Heart left ventricle (tissue), 16 donors: Measurements from ENCODE around the gene ERGIC1. TPM values are rescaled to one million over a fixed set of nuclear protein-coding genes. Genes with fewer than 3 reads are reported as not detected.

Source experiments
- ATAC-seq, 4 donors: fragments of 200-7000 bp; cut with Tn5 transposase; one replicate each; pipeline ENCODE4 v1.9.1; 2020 to 2022; ENCODE audit warnings: moderate library complexity in 4 of 4, mild to moderate bottlenecking in 3 of 4, moderate number of reproducible peaks in 1 of 4
- DNase-seq, 5 donors: peaks; one replicate each; pipeline ENCODE4 v3.0.0-alpha.2; 2020
- H3K27ac ChIP-seq, 12 donors: fragments of 200-600 bp; sonication (generic) in 4 of 12; one replicate each; pipeline versions ENCODE4 v1.5.0 to v1.8.0; 2016 to 2022; ENCODE audit warnings: mild to moderate bottlenecking in 2 of 12
- H3K27me3 ChIP-seq, 9 donors: fragments of 200-600 bp; sonication (generic) in 2 of 9; one replicate each; pipeline versions ENCODE4 v1.5.1 to v1.8.0; 2016 to 2022; ENCODE audit warnings: mild to moderate bottlenecking in 3 of 9
- H3K36me3 ChIP-seq, 9 donors: fragments of 200-600 bp; sonication (generic) in 2 of 9; one replicate each; pipeline versions ENCODE4 v1.5.0 to v1.8.0; 2018 to 2022; ENCODE audit warnings: mild to moderate bottlenecking in 2 of 9
- H3K4me1 ChIP-seq, 12 donors: fragments of 200-600 bp; sonication (generic) in 4 of 12; one replicate each; pipeline versions ENCODE4 v1.5.0 to v1.8.0; 2016 to 2022; ENCODE audit warnings: mild to moderate bottlenecking in 3 of 12
- H3K4me3 ChIP-seq, 12 donors: fragments of 200-600 bp; sonication (generic) in 4 of 12; one replicate each; pipeline versions ENCODE4 v1.5.0 to v1.8.0; 2017 to 2022; ENCODE audit warnings: mild to moderate bottlenecking in 9 of 12, moderate library complexity in 4 of 12
- H3K9me3 ChIP-seq, 12 donors: fragments of 200-600 bp; sonication (generic) in 4 of 12; one replicate each; pipeline versions ENCODE4 v1.5.0 to v1.8.0; 2016 to 2022; ENCODE audit warnings: mild to moderate bottlenecking in 1 of 12
- POLR2A ChIP-seq, 2 donors: fragments of 450-650 bp; IDR thresholded peaks; one replicate each; pipeline ENCODE4 v1.6.1; 2017; ENCODE audit warnings: antibody characterized with exemption in 2 of 2, mild to moderate bottlenecking in 2 of 2, moderate library complexity in 2 of 2
- WGBS, 4 donors: extraction: QIAGEN DNeasy Blood & Tissue Kit in 2 of 4; methylation state at CpG; one replicate each; pipeline versions ENCODE4 v1.1.5 to v1.1.7; 2013 to 2018; 5-methylcytosine and 5-hydroxymethylcytosine counted together
- intact Hi-C, 10 donors: fragments of 100-400 bp; cut with DNase I; formaldehyde crosslinking; loops; one replicate each; pipeline versions ENCODE4 v1.11.1 to v1.14.2; 2022
- polyA plus RNA-seq, 2 donors: library from polyadenylated mRNA; stranded (reverse); fragments of 200-250 nt; gene quantifications; one replicate each; pipeline ENCODE4 v1.2.3, GENCODE V29; 2013
- total RNA-seq, 9 donors: library from RNA; depleted of rRNA in 2 of 9; stranded (reverse); fragments of >200 nt in 2 of 9; fragmentation: NEBNext Ultra II Directional in 3 of 9; extraction: Animal tissue kit (Norgen Biotek cat#: 25700) in 3 of 9; gene quantifications; one replicate each; pipeline versions ENCODE4 v1.1.0 to v1.2.4, GENCODE V29; 2016 to 2023
- TF ChIP-seq, protein P1 (sequence below), 12 donors: fragments of 200-600 bp; sonication (generic) in 4 of 12; IDR thresholded peaks; one replicate each; pipeline versions ENCODE4 v1.5.0 to v1.8.0; 2018 to 2022; ENCODE audit warnings: antibody characterized with exemption in 12 of 12, mild to moderate bottlenecking in 5 of 12
- donor health status: ischemic (EF 13 %, LVEDD 7.1; RV severe dilation, severe dysfunction).
- donor health status: healthy with polysubstance abuse.
- donor health status: DM: no; HTN: yes; CAD: no.
- donor health status: DM: no; HTN: no; CAD: no.
- donor health status: ischemic (EF 25% LVEDD 6.9; RV normal size, moderate dysfunction).
- donor health status: ischemic (EF 25% LVEDD 5.7; RV mildly dilated, moderate dysfunction).
- donor health status: healthy.
- donor health status: DM: yes; HTN: yes; CAD: no.
- donor health status: ischemic (EF 35%, LVEDD 5.7; RV mildly dilated, moderate dysfunction).
- donor health status: nonischemic (EF 11% LVEDD 7.7; RV severe dilation, severe dysfunction).
- donor health status: DM: yes; HTN: yes; CAD: no.
- donor health status: PGD.
- donor health status: ischemic (EF 29% LVEDD 5.4; RV normal size, mild dysfunction).
- donor health status: nonischemic (EF 23%, LVEDD 6.1; RV moderate dilation, normal function).

Gene ERGIC1
- total and polyA plus RNA-seq, 11 donors, result 66.6 to 115 (median 84.9) TPM

DNA sequence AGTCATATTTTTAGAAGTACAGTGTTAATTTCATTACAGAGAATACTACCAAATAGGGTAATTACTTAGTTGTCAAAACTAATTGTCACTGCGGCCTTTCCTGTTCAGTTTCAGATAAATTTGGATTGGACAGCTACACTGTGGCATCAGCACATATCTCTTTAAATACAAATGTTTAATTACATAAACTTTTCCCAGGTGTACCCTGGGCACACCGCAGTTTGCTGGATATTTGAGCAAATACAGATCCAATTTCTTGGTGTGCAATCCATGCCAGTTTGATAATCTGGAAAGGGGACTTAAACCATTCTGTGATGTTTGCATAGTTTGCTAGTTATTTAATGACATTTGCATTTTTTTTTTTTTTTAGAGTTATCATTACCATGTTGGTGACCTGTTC is 160.4 kb downstream of the ERGIC1 start:
- Histone ChIP-seq H3K4me1 (peaks cover 0 to 12% (median under 1%) of the 10 kb centered on the region in 12 donors), H3K9me3 (no peaks in the 10 kb centered on the region), H3K27me3 (no peaks in the 10 kb centered on the region), H3K27ac (no peak overlapping the region), H3K4me3 (no peak overlapping the region), H3K36me3 (peaks cover 0 to 83% (median 51%) of the 10 kb centered on the region in 9 donors)
- intact Hi-C loops, result no loop called here
- ATAC-seq, result no peak
- TF ChIP-seq, protein P1, sequence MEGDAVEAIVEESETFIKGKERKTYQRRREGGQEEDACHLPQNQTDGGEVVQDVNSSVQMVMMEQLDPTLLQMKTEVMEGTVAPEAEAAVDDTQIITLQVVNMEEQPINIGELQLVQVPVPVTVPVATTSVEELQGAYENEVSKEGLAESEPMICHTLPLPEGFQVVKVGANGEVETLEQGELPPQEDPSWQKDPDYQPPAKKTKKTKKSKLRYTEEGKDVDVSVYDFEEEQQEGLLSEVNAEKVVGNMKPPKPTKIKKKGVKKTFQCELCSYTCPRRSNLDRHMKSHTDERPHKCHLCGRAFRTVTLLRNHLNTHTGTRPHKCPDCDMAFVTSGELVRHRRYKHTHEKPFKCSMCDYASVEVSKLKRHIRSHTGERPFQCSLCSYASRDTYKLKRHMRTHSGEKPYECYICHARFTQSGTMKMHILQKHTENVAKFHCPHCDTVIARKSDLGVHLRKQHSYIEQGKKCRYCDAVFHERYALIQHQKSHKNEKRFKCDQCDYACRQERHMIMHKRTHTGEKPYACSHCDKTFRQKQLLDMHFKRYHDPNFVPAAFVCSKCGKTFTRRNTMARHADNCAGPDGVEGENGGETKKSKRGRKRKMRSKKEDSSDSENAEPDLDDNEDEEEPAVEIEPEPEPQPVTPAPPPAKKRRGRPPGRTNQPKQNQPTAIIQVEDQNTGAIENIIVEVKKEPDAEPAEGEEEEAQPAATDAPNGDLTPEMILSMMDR (IDR thresholded peaks at IDR 0.05), result no peak
- no peak for TF ChIP-seq POLR2A (IDR thresholded peaks at IDR 0.05)
- 97 to 99% (median 97%) methylated on average over 2 of the region's 2 CpGs for WGBS, 4 donors
- no peak for DNase-seq

DNA sequence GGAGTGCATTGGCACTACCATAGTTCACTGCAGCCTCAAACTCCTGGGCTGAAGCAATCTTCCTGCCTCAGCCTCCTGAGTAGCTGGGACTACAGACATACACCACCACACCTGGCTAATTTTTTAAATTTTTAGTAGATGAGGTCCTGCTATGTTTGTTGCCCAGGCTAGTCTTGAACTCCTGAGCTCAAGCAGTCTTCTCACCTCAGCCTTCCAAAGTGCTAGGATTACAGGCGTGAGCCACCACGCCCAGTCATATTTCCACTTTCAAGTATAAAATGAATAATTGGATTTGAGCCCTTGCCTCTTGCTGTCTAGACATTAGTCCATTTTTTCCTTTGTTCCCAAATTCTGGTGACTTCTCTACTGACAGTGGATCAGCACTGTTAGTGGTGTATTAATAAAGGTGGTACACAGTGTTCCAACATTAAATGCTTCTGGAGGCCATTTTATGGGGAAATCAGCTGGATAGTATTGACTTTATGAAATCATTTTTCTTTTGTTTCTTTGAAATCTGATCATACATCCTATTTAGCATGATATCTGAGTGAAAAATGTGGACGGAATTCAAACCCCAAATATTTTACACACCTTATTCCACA is 165.4 kb downstream of the ERGIC1 start:
- Histone ChIP-seq H3K36me3 (peaks cover 0 to 65% (median 35%) of the 10 kb centered on the region in 9 donors), H3K4me1 (peaks cover 0 to 55% (median 29%) of the 10 kb centered on the region in 12 donors), H3K27me3 (no peaks in the 10 kb centered on the region), H3K4me3 (no peak overlapping the region), H3K27ac (peak overlapping the region in 1 of 12 donors; percentile 32), H3K9me3 (no peaks in the 10 kb centered on the region)
- intact Hi-C loops, result no loop called here
- DNase-seq (no peak), ATAC-seq (peak in 1 of 4 donors; percentile 24)
- TF ChIP-seq, protein P1 (IDR thresholded peaks at IDR 0.05), result no peak
- no peak for TF ChIP-seq POLR2A (IDR thresholded peaks at IDR 0.05)
- WGBS, 4 donors, result 85 to 96% (median 91%) methylated on average over 3 of the region's 3 CpGs

DNA sequence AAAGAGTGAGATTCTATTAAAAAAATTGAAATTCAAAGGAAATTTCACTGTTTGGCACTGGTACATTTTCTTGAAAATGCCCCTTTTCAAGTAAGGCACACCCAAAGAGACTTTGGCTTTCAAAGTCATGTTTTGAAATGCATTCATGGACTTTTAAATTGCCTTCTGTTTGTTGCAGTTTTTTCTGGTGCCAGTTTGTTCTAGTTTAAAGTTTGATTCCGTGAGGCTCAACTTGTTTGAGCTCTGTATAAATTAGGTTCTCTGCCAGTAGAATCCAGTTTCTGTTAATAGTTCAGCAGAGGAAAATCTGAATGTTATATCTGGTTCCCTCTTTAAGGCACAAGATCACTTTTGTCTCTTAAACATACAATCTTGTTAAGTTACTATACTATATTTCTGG is 165.9 kb downstream of the ERGIC1 start:
- 33 to 61% (median 46%) methylated on average over 1 of the region's 1 CpG for WGBS, 4 donors
- no peak overlapping the region for H3K4me3 ChIP-seq
- intact Hi-C loops, result loop anchor here in 3 of 10 donors (10.0 kb wide), 2 partner anchors 135 to 145 kb away; partner anchors contain the start of gene BNIP1 (in 1 of the 3)

DNA sequence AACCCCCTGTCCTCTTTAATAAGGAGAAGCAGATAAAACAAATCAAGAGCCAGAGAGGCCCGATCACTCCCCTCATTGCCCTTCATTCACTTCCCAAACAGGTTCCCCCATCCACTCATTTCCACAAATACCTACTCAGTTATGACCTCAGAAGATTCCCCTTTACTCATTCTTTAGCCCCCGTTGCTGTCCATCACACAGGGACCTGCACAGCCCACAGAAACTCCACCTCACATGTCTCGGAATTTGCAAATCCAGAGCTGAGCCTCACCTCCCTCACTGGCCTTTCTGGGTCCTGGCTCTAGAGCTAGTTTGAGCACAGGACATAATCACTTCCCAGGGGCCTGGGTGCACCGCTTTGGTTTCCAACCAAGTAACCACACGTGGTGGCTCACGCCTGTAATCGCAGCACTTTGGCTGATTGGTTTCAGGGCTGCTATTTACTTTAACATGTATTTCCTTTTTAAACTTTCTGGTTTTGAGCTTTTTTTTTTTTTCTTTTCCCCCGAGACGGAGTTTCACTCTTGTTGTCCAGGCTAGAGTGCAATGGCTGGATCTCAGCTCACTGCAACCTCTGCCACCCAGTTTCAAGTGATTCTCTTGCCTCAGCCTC is 167.3 kb downstream of the ERGIC1 start:
- Histone ChIP-seq H3K27me3 (no peaks in the 10 kb centered on the region), H3K4me1 (peaks cover 0 to 60% (median 35%) of the 10 kb centered on the region in 12 donors), H3K27ac (no peak overlapping the region), H3K36me3 (peaks cover 0 to 47% (median 16%) of the 10 kb centered on the region in 9 donors), H3K4me3 (no peak overlapping the region), H3K9me3 (no peaks in the 10 kb centered on the region)
- ATAC-seq, result no peak
- WGBS, 4 donors, result 75 to 83% (median 78%) methylated on average over 9 of the region's 9 CpGs
- intact Hi-C loops, result loop anchor here in 3 of 10 donors (10.0 kb wide), 2 partner anchors 133 to 143 kb away; partner anchors contain the start of gene BNIP1 (in 1 of the 3)
- DNase-seq, result no peak
- no peak for TF ChIP-seq POLR2A (IDR thresholded peaks at IDR 0.05)
- TF ChIP-seq, protein P1 (IDR thresholded peaks at IDR 0.05), result no peak

More for the DNA sequence above, 165.9 kb downstream of the ERGIC1 start:
- no peak for TF ChIP-seq POLR2A (IDR thresholded peaks at IDR 0.05)
- TF ChIP-seq, protein P1 (IDR thresholded peaks at IDR 0.05), result no peak
- H3K4me1 ChIP-seq, result peaks cover 0 to 60% (median 34%) of the 10 kb centered on the region in 12 donors
- DNase-seq, result no peak
- peaks cover 0 to 60% (median 30%) of the 10 kb centered on the region in 9 donors for H3K36me3 ChIP-seq
- no peaks in the 10 kb centered on the region for H3K9me3 ChIP-seq
- no peaks in the 10 kb centered on the region for H3K27me3 ChIP-seq
- no peak overlapping the region for H3K27ac ChIP-seq
- no peak for ATAC-seq
